K562 (cell line): ENCODE data around the gene DUOX2. TPM values are rescaled to one million over a fixed set of nuclear protein-coding genes. Genes with fewer than 3 reads are reported as not detected.

Source experiments
- ATAC-seq: fragments of 200-7000 bp; cut with Tn5 transposase; 3 replicates; pipeline ENCODE4 v1.9.1; 2020; ENCODE audit warnings: moderate library complexity
- BruUV-seq: library from RNA; stranded (reverse); fragments of 400-500 nt; replicated peaks from 2 replicates; lab custom pipeline; 2021; lab: Mats Ljungman, UMichigan
- CTCF ChIA-PET: fragments of 300-600 bp; formaldehyde crosslinking; extraction: SDS; loops from one replicate; lab custom pipeline; 2021; ENCODE audit warnings: low intra/inter-chr PET ratio; lab: Yijun Ruan, JAX
- POLR2A ChIA-PET: fragments of 300-600, 350-650 bp; sonication (Branson Sonifier 250); formaldehyde crosslinking; extraction: SDS; loops from one replicate; lab custom pipeline; 2021; ENCODE audit warnings: antibody characterized with exemption, inconsistent platforms; lab: Yijun Ruan, JAX
- DNase-seq, 4 experiments: peaks; one replicate each; pipeline versions ENCODE4 v3.0.0 to v3.0.0-alpha.2; 2011 to 2018; ENCODE audit warnings: low spot score in 3 of 4, mixed read lengths in 3 of 4; ENCODE audit errors: extremely low read depth in 1 of 4
- FAIRE-seq: peaks from 2 replicates; lab custom pipeline; 2011; peaks lifted over from hg19 to GRCh38; lab: Jason Lieb, UNC
- H2AFZ ChIP-seq: 2 replicates; pipeline ENCODE4 v1.6.0; 2011; ENCODE audit warnings: low read depth, low read length, control low read depth, inconsistent platforms
- H3K27ac ChIP-seq: fragments of 200-600 bp; 3 replicates; pipeline ENCODE4 v1.8.0; 2011; ENCODE audit warnings: low read depth, mild to moderate bottlenecking, control low read depth, inconsistent platforms, low read length, moderate library complexity, mixed read lengths; ENCODE audit errors: extremely low read depth
- H3K27me3 ChIP-seq, 2 experiments: fragments of 300-600 bp in 1 of 2; 2 replicates in 1 of 2; 3 replicates in 1 of 2; pipeline versions ENCODE4 v1.6.0 to v1.8.0; 2011; ENCODE audit warnings: inconsistent platforms in 2 of 2, low read length in 2 of 2, mild to moderate bottlenecking in 1 of 2, mixed read lengths in 1 of 2, moderate library complexity in 1 of 2; ENCODE audit not compliant: control insufficient read depth in 2 of 2, insufficient read depth in 2 of 2
- H3K36me3 ChIP-seq: fragments of 300-600 bp; 3 replicates; pipeline ENCODE4 v1.8.0; 2011; ENCODE audit warnings: mild to moderate bottlenecking, low read length, inconsistent platforms; ENCODE audit not compliant: control insufficient read depth, insufficient read depth
- H3K4me1 ChIP-seq, 2 experiments: fragments of 200-600 bp in 1 of 2; replicated peaks in 1 of 2; 2 replicates in 1 of 2; 3 replicates in 1 of 2; pipeline versions ENCODE4 v1.5.1 to v1.8.0; 2011; ENCODE audit warnings: inconsistent platforms in 2 of 2, low read length in 2 of 2, mild to moderate bottlenecking in 1 of 2, mixed read lengths in 1 of 2, moderate library complexity in 1 of 2; ENCODE audit not compliant: control insufficient read depth in 2 of 2, insufficient read depth in 2 of 2
- H3K4me2 ChIP-seq: 2 replicates; pipeline ENCODE4 v1.6.1; 2011; ENCODE audit warnings: low read length, control low read depth, inconsistent platforms, mixed read lengths; ENCODE audit not compliant: insufficient read depth
- H3K4me3 ChIP-seq: fragments of 200-600 bp; sonication (generic), shearing (Covaris generic); 2 replicates; pipeline ENCODE4 v1.5.1; 2016; ENCODE audit warnings: control low read depth, inconsistent platforms
- H3K79me2 ChIP-seq: fragments of 200-600 bp; 3 replicates; pipeline ENCODE4 v1.8.0; 2011; ENCODE audit warnings: low read length, inconsistent platforms; ENCODE audit not compliant: control insufficient read depth, insufficient read depth
- H3K9ac ChIP-seq, 2 experiments: 2 replicates each; pipeline versions ENCODE4 v1.6.0 to v1.6.1; 2011; ENCODE audit warnings: low read depth in 2 of 2, low read length in 2 of 2, control low read depth in 1 of 2, inconsistent platforms in 1 of 2, mild to moderate bottlenecking in 1 of 2, mixed read lengths in 1 of 2; ENCODE audit not compliant: insufficient read depth in 1 of 2
- H3K9me1 ChIP-seq: one replicate; pipeline ENCODE4 v1.6.0; 2011; ENCODE audit warnings: inconsistent platforms, mild to moderate bottlenecking, low read length, moderate library complexity; ENCODE audit not compliant: control insufficient read depth, insufficient read depth
- H3K9me3 ChIP-seq: replicated peaks from 2 replicates; pipeline ENCODE4 v1.5.1; 2011; ENCODE audit warnings: low read depth, low read length, inconsistent platforms; ENCODE audit not compliant: control insufficient read depth, insufficient read depth
- H4K20me1 ChIP-seq: replicated peaks from 2 replicates; pipeline ENCODE4 v1.6.1; 2011; ENCODE audit warnings: low read length, inconsistent platforms, mixed read lengths; ENCODE audit not compliant: control insufficient read depth, insufficient read depth
- HLTF ChIP-seq: fragments of 450-650 bp; IDR thresholded peaks from 2 replicates; pipeline ENCODE4 v1.6.1; 2016
- HNRNPUL1 ChIP-seq: fragments of 200-400 bp; formaldehyde crosslinking; IDR thresholded peaks from 2 replicates; pipeline ENCODE4 v1.6.1; 2017; ENCODE audit warnings: low read length
- IRF1 ChIP-seq: sonication (generic); formaldehyde crosslinking; IDR thresholded peaks from 2 replicates; pipeline ENCODE4 v1.8.0; 2022; ENCODE audit warnings: missing genetic modification reagents, mild to moderate bottlenecking, borderline replicate concordance
- MYBL2 ChIP-seq, 2 experiments: fragments of 450-650 bp in 1 of 2; sonication (generic) in 1 of 2; formaldehyde crosslinking in 1 of 2; IDR thresholded peaks; 2 replicates each; pipeline versions ENCODE4 v1.6.1 to v1.8.1; 2017 to 2022; ENCODE audit warnings: borderline replicate concordance in 1 of 2, inconsistent platforms in 1 of 2, low read depth in 1 of 2, mild to moderate bottlenecking in 1 of 2, missing genetic modification reagents in 1 of 2, moderate library complexity in 1 of 2
- RNF2 ChIP-seq: sonication (generic); IDR thresholded peaks from 2 replicates; pipeline ENCODE4 v1.6.1; 2016
- TOE1 ChIP-seq, 2 experiments: fragments of 450-650 bp in 1 of 2; sonication (generic) in 1 of 2; formaldehyde crosslinking in 1 of 2; IDR thresholded peaks; 2 replicates each; pipeline versions ENCODE4 v1.7.1 to v1.8.0; 2016 to 2022; ENCODE audit warnings: borderline replicate concordance in 2 of 2, mild to moderate bottlenecking in 2 of 2, antibody characterized with exemption in 1 of 2, inconsistent platforms in 1 of 2, low read depth in 1 of 2, missing genetic modification reagents in 1 of 2, moderate library complexity in 1 of 2
- ZNF589 ChIP-seq: fragments of 200-800 bp; sonication (Bioruptor generic); IDR thresholded peaks from 2 replicates; pipeline ENCODE4 v1.6.1; 2016; ENCODE audit warnings: low read depth, missing genetic modification characterization, missing compliant biosample characterization
- ZNF764 ChIP-seq: fragments of 250-450 bp; sonication (Bioruptor Pico); IDR thresholded peaks from 2 replicates; pipeline ENCODE4 v1.4.0; 2020; ENCODE audit warnings: low read depth, mild to moderate bottlenecking, moderate library complexity
- ZNF77 ChIP-seq: fragments of 250-450 bp; sonication (Bioruptor Pico); IDR thresholded peaks from 2 replicates; pipeline ENCODE4 v1.5.0; 2020
- WGBS: fragments of 100-300 bp; shearing (Covaris generic); methylation state at CpG from one replicate; pipeline ENCODE4 v1.1.6; 2016; ENCODE audit warnings: low coverage, mixed read lengths; ENCODE audit not compliant: insufficient coverage; ENCODE audit errors: missing lambda C conversion rate; 5-methylcytosine and 5-hydroxymethylcytosine counted together
- in situ Hi-C: fragments of 300-500 bp; cut with MboI; formaldehyde crosslinking; loops from 4 replicates; pipeline ENCODE4 v1.15.0; 2018; ENCODE audit warnings: inconsistent platforms, mixed read lengths
- intact Hi-C: fragments of 100-400 bp; cut with micrococcal nuclease; formaldehyde crosslinking; loops from 2 replicates; pipeline ENCODE4 v1.14.2; 2022
- polyA plus RNA-seq, 8 experiments: library from polyadenylated mRNA; depleted of rRNA in 4 of 8; stranded (reverse) in 5 of 8; unstranded in 3 of 8; fragments of >200 nt; fragmentation: Nextera tagmentation in 2 of 8; fragmentation: Illumina TruSeq in 1 of 8; extraction: Ambion mirVana in 2 of 8; extraction: Trizol in 1 of 8; gene quantifications; 2 replicates each; pipeline versions ENCODE4 v1.2.1 to v1.2.3, GENCODE V29; 2011 to 2014; ENCODE audit warnings: inconsistent platforms in 1 of 8, missing spikeins in 1 of 8
- total RNA-seq, 7 experiments: library from RNA; depleted of rRNA in 6 of 7; stranded (reverse); fragments of >200 nt in 6 of 7; fragmentation: Illumina TruSeq in 2 of 7; extraction: Trizol in 2 of 7; gene quantifications; 2 replicates each; pipeline versions ENCODE4 v1.2.1 to v1.2.3, GENCODE V29; 2011 to 2021; ENCODE audit warnings: low replicate concordance in 1 of 7
- TF ChIP-seq, protein P1 (sequence below): sonication (generic); formaldehyde crosslinking; IDR thresholded peaks from 2 replicates; pipeline ENCODE4 v1.8.0; 2022; ENCODE audit warnings: mild to moderate bottlenecking, missing genetic modification reagents
- TF ChIP-seq, protein P2 (sequence below): fragments of 200-400 bp; formaldehyde crosslinking; IDR thresholded peaks from 2 replicates; pipeline ENCODE4 v1.6.1; 2017; ENCODE audit warnings: mild to moderate bottlenecking, low read depth, low read length, moderate library complexity
- TF ChIP-seq, protein P3 (sequence below), 3 experiments: fragments of 200-800 bp in 1 of 3; fragments of 250-450 bp in 1 of 3; fragments of 450-650 bp in 1 of 3; sonication (Bioruptor Pico) in 1 of 3; sonication (Bioruptor generic) in 1 of 3; formaldehyde crosslinking in 1 of 3; IDR thresholded peaks; 2 replicates each; pipeline versions ENCODE4 v1.6.1 to v1.8.0; 2016 to 2022; ENCODE audit warnings: mild to moderate bottlenecking in 2 of 3, missing genetic modification characterization in 2 of 3, missing compliant biosample characterization in 1 of 3, moderate library complexity in 1 of 3

DUOX2 gene
- total and polyA plus RNA-seq, 9 of the 15 experiments (the other 6 are each of a cell fraction or from before 2014, with no cell fraction given), result 0.01 to 0.03 (median 0.02) TPM; not detected in 6

DNA sequence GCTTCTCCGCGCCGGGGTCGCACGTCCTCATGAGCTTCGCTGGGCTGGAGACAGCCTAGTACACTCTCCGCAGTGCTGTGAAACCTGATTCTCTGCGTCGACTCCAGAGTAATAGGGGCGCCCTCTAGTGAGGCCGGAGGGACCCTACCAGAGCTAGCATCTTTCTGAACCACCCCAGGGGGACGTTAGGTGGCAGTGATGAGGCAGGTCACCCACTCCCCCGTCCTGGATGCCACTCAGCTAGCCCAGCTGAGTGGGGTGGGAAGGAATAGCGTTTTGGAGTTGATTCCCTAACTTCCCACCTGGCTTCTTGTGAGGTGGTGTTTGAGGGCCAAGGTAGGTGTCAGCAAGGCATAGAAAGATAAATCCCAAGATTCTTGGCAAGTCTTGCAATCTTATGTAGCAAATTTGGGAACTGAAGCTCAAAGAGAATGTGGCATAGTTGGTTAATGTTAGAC, 4.2 kb upstream of the DUOX2 start:
- Histone ChIP-seq H3K4me3 (no peak overlapping the region), H3K9me3 (no peaks in the 10 kb centered on the region), H3K4me1 (peaks cover 0 to 23% of the 10 kb centered on the region in 2 experiments; a peak in 3 of 5 replicates), H3K27ac (no peak overlapping the region), H2AFZ (peak overlapping the region; percentile 60), H3K4me2 (peak overlapping the region; percentile 10; the same call in 1 of the 2 replicates), H3K9me1 (no peaks in the 10 kb centered on the region), H3K79me2 (no peaks in the 10 kb centered on the region), H3K27me3 (peaks cover 6 to 38% of the 10 kb centered on the region in 2 experiments; a peak in 4 of 5 replicates), H3K9ac (no peak overlapping the region), H4K20me1 (no peaks in the 10 kb centered on the region), H3K36me3 (no peaks in the 10 kb centered on the region)
- in situ Hi-C loops (loop anchor here (25.0 kb wide), 1 partner anchor 156 kb away; the partner anchor contains the start of gene TERB2), intact Hi-C loops (loop anchor here (2.0 kb wide), 2 partner anchors 77 to 151 kb away; no protein-coding TSS in a partner anchor)
- FAIRE-seq, result peak; percentile 99
- DNase-seq, result peak; percentile 93 to 95 (median 94)
- peak; percentile 100 for ATAC-seq
- no TSS peak for BruUV-seq
- WGBS, result 3% methylated on average over 14 of the region's 14 CpGs
- ChIA-PET POLR2A (interaction anchor here (0.8 to 1.3 kb wide), 5 partner anchors 8 to 406 kb away, joined by 3 to 7 read pairs (median 3); no protein-coding TSS in a partner anchor), CTCF (interaction anchor here (0.6 to 1.3 kb wide), 6 partner anchors 69 to 554 kb away, joined by 3 to 4 read pairs (median 3); no protein-coding TSS in a partner anchor)
- TF ChIP-seq IRF1 (CRISPR knock-in tag), result no peak
- TF ChIP-seq RNF2, result no peak
- TF ChIP-seq, protein P1, sequence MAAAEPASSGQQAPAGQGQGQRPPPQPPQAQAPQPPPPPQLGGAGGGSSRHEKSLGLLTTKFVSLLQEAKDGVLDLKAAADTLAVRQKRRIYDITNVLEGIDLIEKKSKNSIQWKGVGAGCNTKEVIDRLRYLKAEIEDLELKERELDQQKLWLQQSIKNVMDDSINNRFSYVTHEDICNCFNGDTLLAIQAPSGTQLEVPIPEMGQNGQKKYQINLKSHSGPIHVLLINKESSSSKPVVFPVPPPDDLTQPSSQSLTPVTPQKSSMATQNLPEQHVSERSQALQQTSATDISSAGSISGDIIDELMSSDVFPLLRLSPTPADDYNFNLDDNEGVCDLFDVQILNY (CRISPR knock-in tag), result no peak
- no peak for TF ChIP-seq ZNF589
- TF ChIP-seq ZNF77 (CRISPR knock-in tag), result no peak
- no peak for TF ChIP-seq TOE1 (IDR thresholded peaks at IDR 0.05; ENCODE audit: borderline replicate concordance)
- TF ChIP-seq TOE1 (CRISPR knock-in tag; IDR thresholded peaks at IDR 0.05; ENCODE audit: borderline replicate concordance, low read depth), result no peak
- TF ChIP-seq, protein P2, sequence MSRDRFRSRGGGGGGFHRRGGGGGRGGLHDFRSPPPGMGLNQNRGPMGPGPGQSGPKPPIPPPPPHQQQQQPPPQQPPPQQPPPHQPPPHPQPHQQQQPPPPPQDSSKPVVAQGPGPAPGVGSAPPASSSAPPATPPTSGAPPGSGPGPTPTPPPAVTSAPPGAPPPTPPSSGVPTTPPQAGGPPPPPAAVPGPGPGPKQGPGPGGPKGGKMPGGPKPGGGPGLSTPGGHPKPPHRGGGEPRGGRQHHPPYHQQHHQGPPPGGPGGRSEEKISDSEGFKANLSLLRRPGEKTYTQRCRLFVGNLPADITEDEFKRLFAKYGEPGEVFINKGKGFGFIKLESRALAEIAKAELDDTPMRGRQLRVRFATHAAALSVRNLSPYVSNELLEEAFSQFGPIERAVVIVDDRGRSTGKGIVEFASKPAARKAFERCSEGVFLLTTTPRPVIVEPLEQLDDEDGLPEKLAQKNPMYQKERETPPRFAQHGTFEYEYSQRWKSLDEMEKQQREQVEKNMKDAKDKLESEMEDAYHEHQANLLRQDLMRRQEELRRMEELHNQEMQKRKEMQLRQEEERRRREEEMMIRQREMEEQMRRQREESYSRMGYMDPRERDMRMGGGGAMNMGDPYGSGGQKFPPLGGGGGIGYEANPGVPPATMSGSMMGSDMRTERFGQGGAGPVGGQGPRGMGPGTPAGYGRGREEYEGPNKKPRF, result no peak
- no peak for TF ChIP-seq HNRNPUL1
- TF ChIP-seq ZNF764 (CRISPR knock-in tag), result no peak
- TF ChIP-seq, protein P3, sequence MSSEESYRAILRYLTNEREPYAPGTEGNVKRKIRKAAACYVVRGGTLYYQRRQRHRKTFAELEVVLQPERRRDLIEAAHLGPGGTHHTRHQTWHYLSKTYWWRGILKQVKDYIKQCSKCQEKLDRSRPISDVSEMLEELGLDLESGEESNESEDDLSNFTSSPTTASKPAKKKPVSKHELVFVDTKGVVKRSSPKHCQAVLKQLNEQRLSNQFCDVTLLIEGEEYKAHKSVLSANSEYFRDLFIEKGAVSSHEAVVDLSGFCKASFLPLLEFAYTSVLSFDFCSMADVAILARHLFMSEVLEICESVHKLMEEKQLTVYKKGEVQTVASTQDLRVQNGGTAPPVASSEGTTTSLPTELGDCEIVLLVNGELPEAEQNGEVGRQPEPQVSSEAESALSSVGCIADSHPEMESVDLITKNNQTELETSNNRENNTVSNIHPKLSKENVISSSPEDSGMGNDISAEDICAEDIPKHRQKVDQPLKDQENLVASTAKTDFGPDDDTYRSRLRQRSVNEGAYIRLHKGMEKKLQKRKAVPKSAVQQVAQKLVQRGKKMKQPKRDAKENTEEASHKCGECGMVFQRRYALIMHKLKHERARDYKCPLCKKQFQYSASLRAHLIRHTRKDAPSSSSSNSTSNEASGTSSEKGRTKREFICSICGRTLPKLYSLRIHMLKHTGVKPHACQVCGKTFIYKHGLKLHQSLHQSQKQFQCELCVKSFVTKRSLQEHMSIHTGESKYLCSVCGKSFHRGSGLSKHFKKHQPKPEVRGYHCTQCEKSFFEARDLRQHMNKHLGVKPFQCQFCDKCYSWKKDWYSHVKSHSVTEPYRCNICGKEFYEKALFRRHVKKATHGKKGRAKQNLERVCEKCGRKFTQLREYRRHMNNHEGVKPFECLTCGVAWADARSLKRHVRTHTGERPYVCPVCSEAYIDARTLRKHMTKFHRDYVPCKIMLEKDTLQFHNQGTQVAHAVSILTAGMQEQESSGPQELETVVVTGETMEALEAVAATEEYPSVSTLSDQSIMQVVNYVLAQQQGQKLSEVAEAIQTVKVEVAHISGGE (CRISPR knock-in tag; IDR thresholded peaks at IDR 0.05), result no peak
- TF ChIP-seq MYBL2 (IDR thresholded peaks at IDR 0.05; ENCODE audit: low read depth), result no peak
- TF ChIP-seq MYBL2 (CRISPR knock-in tag; IDR thresholded peaks at IDR 0.05; ENCODE audit: borderline replicate concordance), result no peak
- no peak for TF ChIP-seq HLTF
